ENCODE results near the gene ACE. TPM values are rescaled to one million over a fixed set of nuclear protein-coding genes. Genes with fewer than 3 reads are reported as not detected.

Gene ACE
- total RNA-seq, 3 donors from 2014 or later: 0.10 to 0.32 (median 0.24) TPM

- no peak for ATAC-seq
- Mint-ChIP-seq H3K9me3 (no peaks in the 10 kb centered on the region), H3K4me1 (ENCODE audit: low read depth) (peaks cover 6% of the 10 kb centered on the region), H3K4me3 (no peak overlapping the region), H3K36me3 (ENCODE audit: insufficient read depth) (no peaks in the 10 kb centered on the region), H3K27me3 (ENCODE audit: low read depth) (peaks cover 3% of the 10 kb centered on the region)
- DNase-seq: no peak
Observed at GRCh38 chr17:63546308-63547082, 69.6 kb downstream of the ACE start.

- peaks cover 9% of the 10 kb centered on the region for H3K4me1 Mint-ChIP-seq (ENCODE audit: low read depth)
- no peaks in the 10 kb centered on the region for H3K9me3 Mint-ChIP-seq
- H3K36me3 Mint-ChIP-seq (ENCODE audit: insufficient read depth): peaks cover 2% of the 10 kb centered on the region
- DNase-seq: no peak
- no peaks in the 10 kb centered on the region for H3K27me3 Mint-ChIP-seq (ENCODE audit: low read depth)
- no peak overlapping the region for H3K4me3 Mint-ChIP-seq
- ATAC-seq: no peak
Observed at GRCh38 chr17:63547083-63547523, 70.2 kb downstream of the ACE start.

Other genes with a start within 250 kb of the ACE start
- 1 to 10 TPM; 6.4 to 9.9 (median 8.8) TPM for gene CYB561, start 30.8 kb upstream of the ACE start, total RNA-seq
- not detected for gene KCNH6, start 46.3 kb downstream of the ACE start, total RNA-seq
- 10 to 100 TPM; 82.1 to 89.7 (median 86.0) TPM for gene DCAF7, start 73.4 kb downstream of the ACE start, total RNA-seq
- 10 to 100 TPM; 38.9 to 47.0 (median 40.7) TPM for gene TACO1, start 123.8 kb downstream of the ACE start, total RNA-seq
- 10 to 100 TPM; 17.9 to 21.6 (median 17.9) TPM for gene MAP3K3, start 145.4 kb downstream of the ACE start, total RNA-seq
- 100 to 1,000 TPM; 119 to 169 (median 146) TPM for gene LIMD2, start 223.1 kb downstream of the ACE start, total RNA-seq